ENCODE data around the gene PEBP1. TPM values are rescaled to one million over a fixed set of nuclear protein-coding genes. Genes with fewer than 3 reads are reported as not detected.
A peak's percentile ranks its signal among the peaks of the same experiment; 100 is the strongest.

PEBP1 gene
- total RNA-seq: 10 to 100 TPM; 93.4 to 99.5 TPM

DNA sequence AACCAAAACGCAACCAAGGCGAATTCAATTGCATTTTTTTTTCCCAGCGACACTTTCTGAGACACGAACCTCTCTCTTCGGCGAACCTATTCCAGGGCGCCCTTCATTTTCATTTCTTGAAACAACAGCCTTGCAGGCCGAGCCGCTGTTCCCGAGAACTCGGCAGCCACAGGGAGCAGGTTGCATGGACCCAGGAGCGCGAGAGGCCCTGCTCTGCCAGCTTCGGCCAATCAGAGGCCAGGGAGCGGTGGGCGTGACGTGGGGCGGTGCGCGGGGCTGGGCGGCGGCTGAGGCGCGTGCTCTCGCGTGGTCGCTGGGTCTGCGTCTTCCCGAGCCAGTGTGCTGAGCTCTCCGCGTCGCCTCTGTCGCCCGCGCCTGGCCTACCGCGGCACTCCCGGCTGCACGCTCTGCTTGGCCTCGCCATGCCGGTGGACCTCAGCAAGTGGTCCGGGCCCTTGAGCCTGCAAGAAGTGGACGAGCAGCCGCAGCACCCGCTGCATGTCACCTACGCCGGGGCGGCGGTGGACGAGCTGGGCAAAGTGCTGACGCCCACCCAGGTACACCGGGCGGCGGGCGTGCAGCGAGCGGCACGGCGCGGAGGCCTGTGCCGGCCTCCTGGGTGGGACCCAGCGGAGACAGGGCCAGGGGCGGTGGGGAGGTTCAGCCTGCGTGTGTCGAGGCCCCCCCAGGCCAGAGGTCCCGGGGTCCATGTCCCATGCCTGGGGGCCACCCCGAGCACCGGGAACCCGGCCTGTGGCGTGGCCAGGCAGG is at the start of gene PEBP1:
PEBP1 (plus strand) TSS at position 337 of the 771 bp plus-strand sequence; CDS start at position 423, 86 bp downstream.
- ATAC-seq (replicated peaks in 1 of 2) (peak; percentile 100), DNase-seq (peak; percentile 96)
- peaks cover 5 to 6% of the 10 kb centered on the region in 2 donors for H3K36me3 Mint-ChIP-seq (ENCODE audit: insufficient read depth in 2 of 2)
- H3K27me3 Mint-ChIP-seq (ENCODE audit: low read depth): no peaks in the 10 kb centered on the region
- peak within 1 kb of the TSS; percentile 99 for H3K4me3 Mint-ChIP-seq
- peaks cover 0 to 2% of the 10 kb centered on the region in 2 donors for H3K9me3 Mint-ChIP-seq
- H3K27ac Mint-ChIP-seq: peak within 1 kb of the TSS; percentile 94
- peaks cover 39% of the 10 kb centered on the region for H3K4me1 Mint-ChIP-seq (ENCODE audit: low read depth)

GRCh38 chr12:118089782-118090181 is 46.1 kb upstream of the PEBP1 start:
- no peaks in the 10 kb centered on the region for H3K9me3 Mint-ChIP-seq
- no peaks in the 10 kb centered on the region for H3K27me3 Mint-ChIP-seq (ENCODE audit: low read depth)

DNA sequence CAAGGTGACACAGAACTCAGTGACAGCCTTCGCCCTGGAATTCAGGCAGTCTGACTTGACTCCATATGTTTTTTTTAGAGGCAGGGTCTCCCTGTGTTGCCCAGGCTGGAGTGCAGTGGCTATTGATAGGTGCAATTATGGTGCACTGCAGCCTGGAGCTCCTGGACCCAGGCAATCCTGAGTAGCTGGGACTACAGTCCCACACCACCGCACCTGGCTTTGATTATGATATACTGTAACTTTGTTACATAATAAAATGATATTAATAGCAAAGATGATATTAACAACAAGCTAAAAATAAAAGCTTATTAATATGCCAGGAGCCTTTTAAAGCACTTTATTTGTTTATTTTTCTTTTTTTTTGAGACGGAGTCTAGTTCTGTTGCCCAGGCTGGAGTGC is 41.9 kb upstream of the PEBP1 start:
- no peak overlapping the region for H3K4me3 Mint-ChIP-seq
- DNase-seq (no peak), ATAC-seq (replicated peaks in 1 of 2) (no peak)
- no peaks in the 10 kb centered on the region for H3K9me3 Mint-ChIP-seq
- H3K27me3 Mint-ChIP-seq (ENCODE audit: low read depth): no peaks in the 10 kb centered on the region
- H3K27ac Mint-ChIP-seq: no peak overlapping the region
- H3K4me1 Mint-ChIP-seq (ENCODE audit: low read depth): no peaks in the 10 kb centered on the region
- no peaks in the 10 kb centered on the region for H3K36me3 Mint-ChIP-seq (ENCODE audit: insufficient read depth in 2 of 2)

More at GRCh38 chr12:118089782-118090181, 46.1 kb upstream of the PEBP1 start:
- DNase-seq: no peak
- Mint-ChIP-seq H3K36me3 (ENCODE audit: insufficient read depth in 2 of 2) (no peaks in the 10 kb centered on the region), H3K27ac (no peak overlapping the region), H3K4me1 (ENCODE audit: low read depth) (no peaks in the 10 kb centered on the region), H3K4me3 (no peak overlapping the region)
- no peak for ATAC-seq (replicated peaks in 1 of 2)

- ATAC-seq (replicated peaks in 1 of 2) (no peak), DNase-seq (no peak)
- Mint-ChIP-seq H3K4me3 (no peak overlapping the region), H3K27me3 (ENCODE audit: low read depth) (no peaks in the 10 kb centered on the region), H3K36me3 (ENCODE audit: insufficient read depth in 2 of 2) (no peaks in the 10 kb centered on the region), H3K4me1 (ENCODE audit: low read depth) (peaks cover 6% of the 10 kb centered on the region), H3K9me3 (no peaks in the 10 kb centered on the region), H3K27ac (no peak overlapping the region)
Observed at GRCh38 chr12:118098401-118098800, 37.5 kb upstream of the PEBP1 start.

- no peak overlapping the region for H3K27ac Mint-ChIP-seq
- ATAC-seq (replicated peaks in 1 of 2) (no peak), DNase-seq (no peak)
- no peaks in the 10 kb centered on the region for H3K27me3 Mint-ChIP-seq (ENCODE audit: low read depth)
- H3K4me1 Mint-ChIP-seq (ENCODE audit: low read depth): peaks cover 6% of the 10 kb centered on the region
- no peak overlapping the region for H3K4me3 Mint-ChIP-seq
- no peaks in the 10 kb centered on the region for H3K36me3 Mint-ChIP-seq (ENCODE audit: insufficient read depth in 2 of 2)
- no peaks in the 10 kb centered on the region for H3K9me3 Mint-ChIP-seq
Observed at GRCh38 chr12:118098911-118099671, 36.8 kb upstream of the PEBP1 start.

DNA sequence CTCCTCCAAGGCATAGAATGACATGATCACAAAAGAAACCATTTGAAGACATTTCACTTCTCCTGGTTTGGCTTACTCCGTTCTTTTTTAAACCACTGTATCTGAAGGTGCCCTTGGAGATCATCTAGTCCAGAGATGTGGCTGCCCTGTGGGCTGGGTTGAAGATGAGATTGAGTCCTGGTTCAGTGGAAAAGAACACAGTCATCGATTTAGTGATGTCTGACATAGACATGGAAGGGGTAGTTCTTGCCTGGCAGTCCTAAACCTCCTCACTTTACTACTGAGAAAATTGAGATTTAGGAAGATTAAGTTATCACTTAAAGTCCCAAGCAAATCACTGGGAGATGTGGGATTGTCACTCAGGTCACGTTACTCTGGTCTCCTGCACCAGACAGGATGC is 34.9 kb upstream of the PEBP1 start:
- no peak overlapping the region for H3K4me3 Mint-ChIP-seq
- no peak for DNase-seq
- no peaks in the 10 kb centered on the region for H3K36me3 Mint-ChIP-seq (ENCODE audit: insufficient read depth in 2 of 2)
- peaks cover 11% of the 10 kb centered on the region for H3K4me1 Mint-ChIP-seq (ENCODE audit: low read depth)
- no peaks in the 10 kb centered on the region for H3K9me3 Mint-ChIP-seq
- peaks cover 6% of the 10 kb centered on the region for H3K27me3 Mint-ChIP-seq (ENCODE audit: low read depth)
- ATAC-seq (replicated peaks in 1 of 2): no peak
- H3K27ac Mint-ChIP-seq: no peak overlapping the region

GRCh38 chr12:118102070-118102469 is 33.9 kb upstream of the PEBP1 start:
- DNase-seq (no peak), ATAC-seq (replicated peaks in 1 of 2) (no peak)
- no peak overlapping the region for H3K27ac Mint-ChIP-seq
- peak overlapping the region in 1 of 2 donors; percentile 11 for H3K4me3 Mint-ChIP-seq
- no peaks in the 10 kb centered on the region for H3K36me3 Mint-ChIP-seq (ENCODE audit: insufficient read depth in 2 of 2)
- H3K4me1 Mint-ChIP-seq (ENCODE audit: low read depth): peaks cover 11% of the 10 kb centered on the region
- peaks cover 6% of the 10 kb centered on the region for H3K27me3 Mint-ChIP-seq (ENCODE audit: low read depth)
- H3K9me3 Mint-ChIP-seq: no peaks in the 10 kb centered on the region

DNA sequence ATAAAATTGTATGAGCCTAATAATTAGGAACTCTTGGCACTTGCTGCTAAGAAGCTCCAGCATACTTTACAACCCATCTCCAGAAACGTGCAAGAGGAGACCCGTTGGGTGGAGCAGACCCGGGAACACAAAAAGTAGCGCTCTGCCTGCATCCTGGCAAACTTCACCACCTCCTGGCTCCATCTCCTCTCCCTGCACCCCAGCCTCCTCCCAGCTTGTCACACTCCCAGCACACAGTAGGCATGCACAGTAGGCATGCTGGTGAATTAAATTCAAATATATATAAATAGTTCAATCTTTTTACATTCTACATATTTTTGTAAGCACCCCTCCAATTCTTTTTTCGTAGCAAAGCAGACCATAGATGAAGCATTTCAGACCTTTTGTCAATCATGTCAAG is 33.3 kb upstream of the PEBP1 start:
- Mint-ChIP-seq H3K4me3 (peak overlapping the region; percentile 91 to 97), H3K9me3 (no peaks in the 10 kb centered on the region)
- ATAC-seq (replicated peaks in 1 of 2): no peak

DNA sequence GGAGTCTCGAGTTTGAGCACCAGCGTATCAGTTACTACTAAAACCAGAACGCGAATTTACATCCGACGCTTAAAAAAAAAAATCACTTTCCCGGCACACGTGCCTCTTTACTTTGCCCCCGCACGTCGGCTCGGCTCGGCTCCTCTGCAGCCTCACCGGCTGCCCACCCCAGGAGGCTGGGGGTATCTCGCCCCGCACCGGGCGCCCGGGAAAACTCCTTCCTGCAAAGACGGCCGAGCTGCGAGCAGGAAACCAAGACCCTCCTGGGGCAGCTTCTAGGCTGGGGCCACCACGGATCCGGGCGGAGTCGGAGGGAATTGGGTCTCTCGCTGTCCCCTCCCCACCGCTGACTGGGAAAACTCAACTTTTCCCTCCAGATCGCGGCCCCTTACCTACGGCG is 32.7 kb upstream of the PEBP1 start:
- H3K9me3 Mint-ChIP-seq: no peaks in the 10 kb centered on the region
- DNase-seq: peak in 1 of 2 donors; percentile 4
- H3K27me3 Mint-ChIP-seq (ENCODE audit: low read depth): peaks cover 6% of the 10 kb centered on the region
- peak; percentile 24 to 37 for ATAC-seq (replicated peaks in 1 of 2)
- H3K27ac Mint-ChIP-seq: no peak overlapping the region
- no peaks in the 10 kb centered on the region for H3K36me3 Mint-ChIP-seq (ENCODE audit: insufficient read depth in 2 of 2)
- peak overlapping the region; percentile 91 to 97 for H3K4me3 Mint-ChIP-seq
- H3K4me1 Mint-ChIP-seq (ENCODE audit: low read depth): peaks cover 11% of the 10 kb centered on the region

More for the DNA sequence above, 33.3 kb upstream of the PEBP1 start:
- no peak for DNase-seq
- H3K27me3 Mint-ChIP-seq (ENCODE audit: low read depth): peaks cover 6% of the 10 kb centered on the region
- peaks cover 11% of the 10 kb centered on the region for H3K4me1 Mint-ChIP-seq (ENCODE audit: low read depth)
- no peaks in the 10 kb centered on the region for H3K36me3 Mint-ChIP-seq (ENCODE audit: insufficient read depth in 2 of 2)
- H3K27ac Mint-ChIP-seq: peak overlapping the region; percentile 77

DNA sequence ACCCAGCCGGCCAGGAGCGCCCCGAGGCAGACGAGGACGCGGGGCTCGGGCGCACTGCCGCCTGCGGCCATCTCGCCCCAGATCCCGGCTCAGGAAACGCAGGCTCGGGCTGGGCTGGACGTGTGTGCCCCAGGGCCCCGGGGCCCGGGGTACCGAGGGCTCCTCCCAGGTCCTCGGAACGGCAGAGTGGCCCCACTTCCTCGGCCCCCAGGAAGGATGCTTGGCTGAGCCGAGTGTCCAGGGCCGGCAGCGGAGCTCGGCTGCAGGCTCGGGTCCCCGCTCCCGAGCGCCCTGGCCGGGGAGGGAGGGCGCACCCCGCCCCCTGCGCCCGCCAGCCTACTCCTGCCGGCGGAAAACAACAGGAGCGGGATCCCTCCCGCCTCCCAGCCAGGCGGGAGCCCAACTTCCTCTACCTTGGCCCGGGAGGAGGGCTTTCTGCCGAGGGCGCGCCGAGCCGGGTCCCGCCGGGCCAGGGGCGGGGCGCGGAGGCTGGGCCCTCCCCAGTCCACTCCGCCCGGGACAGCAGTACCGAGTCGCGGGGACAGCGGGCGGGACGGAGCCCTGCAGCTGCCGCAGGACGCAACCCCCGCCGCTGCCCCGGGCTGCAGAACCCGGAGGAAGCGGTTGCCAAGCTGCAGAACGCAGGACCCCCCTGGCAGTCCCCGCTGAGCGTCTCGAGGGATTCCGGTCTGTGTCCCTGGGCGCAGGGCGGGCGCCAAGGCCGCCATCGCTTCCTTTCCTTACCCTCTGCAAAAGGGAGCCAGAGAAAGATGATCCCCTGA is 32.1 kb upstream of the PEBP1 start, which contains the start of gene VSIG10:
VSIG10 (minus strand) TSS at position 411 of the 782 bp plus-strand sequence; CDS start at position 71, 340 bp downstream.
- H3K4me1 Mint-ChIP-seq (ENCODE audit: low read depth): peaks cover 11% of the 10 kb centered on the region
- DNase-seq: peak; percentile 31 to 39
- ATAC-seq (replicated peaks in 1 of 2): peak; percentile 74 to 76
- H3K27me3 Mint-ChIP-seq (ENCODE audit: low read depth): peaks cover 6% of the 10 kb centered on the region
- no peaks in the 10 kb centered on the region for H3K36me3 Mint-ChIP-seq (ENCODE audit: insufficient read depth in 2 of 2)
- peak within 1 kb of the TSS; percentile 77 for H3K27ac Mint-ChIP-seq
- H3K9me3 Mint-ChIP-seq: no peaks in the 10 kb centered on the region
- H3K4me3 Mint-ChIP-seq: peak within 1 kb of the TSS; percentile 91 to 97

GRCh38 chr12:118107011-118107410 is 28.9 kb upstream of the PEBP1 start:
- ATAC-seq (replicated peaks in 1 of 2) (no peak), DNase-seq (no peak)
- no peaks in the 10 kb centered on the region for H3K36me3 Mint-ChIP-seq (ENCODE audit: insufficient read depth in 2 of 2)
- H3K4me3 Mint-ChIP-seq: no peak overlapping the region
- peaks cover 6% of the 10 kb centered on the region for H3K27me3 Mint-ChIP-seq (ENCODE audit: low read depth)
- H3K27ac Mint-ChIP-seq: no peak overlapping the region
- no peaks in the 10 kb centered on the region for H3K9me3 Mint-ChIP-seq
- peaks cover 11% of the 10 kb centered on the region for H3K4me1 Mint-ChIP-seq (ENCODE audit: low read depth)

- Mint-ChIP-seq H3K27me3 (ENCODE audit: low read depth) (peaks cover 6% of the 10 kb centered on the region), H3K27ac (no peak overlapping the region), H3K9me3 (no peaks in the 10 kb centered on the region), H3K36me3 (ENCODE audit: insufficient read depth in 2 of 2) (no peaks in the 10 kb centered on the region), H3K4me3 (no peak overlapping the region), H3K4me1 (ENCODE audit: low read depth) (peaks cover 9% of the 10 kb centered on the region)
- DNase-seq (no peak), ATAC-seq (replicated peaks in 1 of 2) (no peak)
Observed at GRCh38 chr12:118107694-118108093, 28.2 kb upstream of the PEBP1 start.

DNA sequence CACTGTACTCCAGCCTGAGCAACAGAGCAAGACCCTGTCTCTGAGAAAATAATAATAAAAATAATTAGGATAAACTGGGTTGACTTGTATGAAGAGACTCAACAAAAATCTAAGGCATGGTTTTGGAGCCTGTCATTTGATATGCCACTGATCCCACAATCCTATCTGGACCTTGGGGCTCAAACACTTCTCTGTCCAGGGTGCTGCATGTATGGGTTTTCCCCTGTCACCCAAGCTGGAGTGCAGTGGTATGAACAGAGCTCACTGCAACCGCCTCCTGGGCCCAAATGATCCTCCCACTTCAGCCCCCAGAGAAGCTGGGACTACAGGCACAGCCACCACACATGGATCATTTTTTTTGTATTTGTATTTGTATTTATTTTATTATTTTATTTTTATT is 26.8 kb upstream of the PEBP1 start:
- DNase-seq (no peak), ATAC-seq (replicated peaks in 1 of 2) (no peak)
- Mint-ChIP-seq H3K27ac (no peak overlapping the region), H3K4me1 (ENCODE audit: low read depth) (peaks cover 5% of the 10 kb centered on the region), H3K27me3 (ENCODE audit: low read depth) (peaks cover 6% of the 10 kb centered on the region), H3K9me3 (no peaks in the 10 kb centered on the region), H3K4me3 (no peak overlapping the region), H3K36me3 (ENCODE audit: insufficient read depth in 2 of 2) (no peaks in the 10 kb centered on the region)
